GM19468 (cell line): ENCODE measurements around the gene C4B.
"Not testable (repeated sequence)": the region's sequence is repeated elsewhere in the genome, so short reads cannot be mapped to it uniquely, and the experiment has no call there.

Source experiments
- ATAC-seq: cut with Tn5 transposase; IDR thresholded peaks from one replicate; pipeline ENCODE4 v1.9.1; 2021; ENCODE audit warnings: mild to moderate bottlenecking, moderate library complexity, moderate number of reproducible peaks; ENCODE audit not compliant: unreplicated experiment; ENCODE audit errors: extremely low read depth

Gene C4B

GRCh38 chr6:32014547-32014946 is at the start of gene C4B:
C4B (plus strand) TSS chr6:32014795; CDS start chr6:32014846, 51 bp downstream.
- not testable (repeated sequence) for ATAC-seq

DNA sequence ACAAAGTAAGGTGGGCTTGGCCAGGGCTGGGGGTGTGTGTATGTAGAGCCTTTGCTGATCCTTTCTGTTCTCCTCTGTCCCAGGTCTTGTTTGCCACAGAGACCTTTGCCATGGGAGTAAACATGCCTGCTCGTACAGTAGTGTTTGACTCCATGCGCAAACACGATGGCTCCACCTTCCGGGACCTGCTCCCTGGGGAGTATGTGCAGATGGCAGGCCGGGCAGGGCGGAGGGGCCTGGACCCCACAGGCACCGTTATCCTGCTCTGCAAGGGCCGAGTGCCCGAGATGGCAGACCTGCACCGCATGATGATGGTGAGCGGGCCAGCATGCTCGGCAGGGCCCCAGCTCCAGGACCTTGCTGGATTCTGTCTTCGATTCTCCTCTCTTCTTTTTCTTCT is 48.9 kb upstream of the C4B start:
- no peak for ATAC-seq

GRCh38 chr6:31966506-31966905 is 48.1 kb upstream of the C4B start:
- no peak for ATAC-seq

- no peak for ATAC-seq
Measured at GRCh38 chr6:31966997-31967925, 47.3 kb upstream of the C4B start.

- no peak for ATAC-seq
Measured at GRCh38 chr6:31967926-31968320, 46.7 kb upstream of the C4B start.

GRCh38 chr6:31968326-31968725 is 46.3 kb upstream of the C4B start:
- ATAC-seq, result no peak

DNA sequence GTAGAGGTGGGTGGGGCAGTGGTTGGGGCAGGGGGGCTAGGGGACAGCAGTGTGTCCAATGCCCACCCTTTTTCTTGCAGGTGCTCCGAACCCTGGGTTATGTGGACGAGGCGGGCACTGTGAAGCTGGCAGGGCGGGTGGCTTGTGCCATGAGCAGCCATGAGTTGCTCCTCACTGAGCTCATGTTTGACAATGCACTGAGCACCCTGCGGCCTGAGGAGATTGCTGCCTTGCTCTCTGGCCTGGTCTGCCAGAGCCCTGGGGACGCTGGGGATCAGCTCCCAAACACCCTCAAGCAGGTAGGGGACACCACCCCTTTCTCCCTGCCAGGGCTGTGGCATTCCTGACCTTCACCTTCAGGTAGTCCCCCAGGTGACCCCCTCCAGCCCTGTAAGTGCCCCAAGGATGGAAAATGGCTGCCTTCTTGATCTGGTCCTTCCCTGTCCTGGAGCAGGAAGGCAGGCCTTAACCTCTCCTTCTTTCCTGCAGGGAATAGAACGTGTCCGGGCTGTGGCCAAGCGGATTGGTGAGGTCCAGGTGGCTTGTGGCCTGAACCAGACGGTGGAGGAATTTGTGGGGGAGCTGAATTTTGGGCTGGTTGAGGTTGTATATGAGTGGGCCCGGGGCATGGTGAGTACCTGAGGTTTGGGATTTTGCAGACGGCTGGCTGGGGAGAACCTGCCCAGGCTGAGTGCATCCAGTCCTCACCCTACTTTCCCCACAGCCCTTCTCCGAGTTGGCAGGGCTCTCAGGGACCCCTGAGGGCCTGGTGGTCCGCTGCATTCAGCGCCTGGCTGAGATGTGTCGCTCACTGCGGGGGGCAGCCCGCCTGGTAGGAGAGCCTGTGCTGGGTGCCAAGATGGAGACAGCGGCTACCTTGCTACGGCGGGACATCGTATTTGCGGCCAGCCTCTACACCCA is 45.5 kb upstream of the C4B start:
- no peak for ATAC-seq

- ATAC-seq, result no peak
Measured at GRCh38 chr6:31969712-31970603, 44.6 kb upstream of the C4B start.

GRCh38 chr6:31970604-31971271 is 43.9 kb upstream of the C4B start:
- ATAC-seq, result no peak

DNA sequence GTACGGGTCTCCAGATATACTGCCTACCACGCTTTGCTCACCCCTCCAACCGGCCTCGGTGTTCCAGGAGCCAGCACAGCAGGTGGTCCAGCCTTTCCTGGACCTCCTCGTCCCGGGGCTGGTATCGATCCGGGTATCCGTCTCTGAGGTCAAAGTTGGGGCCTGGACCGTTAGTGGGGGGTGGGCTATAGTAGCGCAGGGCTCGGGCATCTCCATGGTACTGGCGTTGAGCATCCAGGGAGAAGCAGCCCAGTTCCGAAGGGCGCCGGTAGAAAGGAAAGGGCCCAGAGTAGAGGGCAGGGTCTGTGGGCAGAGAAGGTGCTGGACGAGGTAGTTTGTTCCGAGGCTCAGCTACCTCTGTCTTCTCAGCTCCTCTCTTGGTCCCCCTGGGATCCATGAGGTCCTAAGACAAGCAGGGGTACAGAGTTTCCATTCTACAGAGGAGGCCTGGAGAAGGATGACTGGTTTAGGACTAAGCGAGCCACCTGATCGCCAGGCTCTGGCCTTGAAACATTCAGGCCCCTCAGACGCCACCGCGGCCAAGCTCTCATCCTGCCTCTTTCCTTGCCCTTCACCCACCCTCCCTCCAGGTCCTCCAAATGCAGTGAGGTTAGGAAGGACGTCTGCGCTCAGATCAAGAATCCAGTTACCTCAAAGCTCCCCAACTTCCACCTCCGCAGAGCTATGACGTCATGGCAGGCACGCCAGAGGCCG is 43.2 kb upstream of the C4B start:
- ATAC-seq, result no peak

- ATAC-seq, result peak; percentile 72
Measured at GRCh38 chr6:31971993-31972708, 42.4 kb upstream of the C4B start, which contains the start of gene DXO. DXO (minus strand) TSS chr6:31972138; CDS start chr6:31971675, 463 bp downstream.

DNA sequence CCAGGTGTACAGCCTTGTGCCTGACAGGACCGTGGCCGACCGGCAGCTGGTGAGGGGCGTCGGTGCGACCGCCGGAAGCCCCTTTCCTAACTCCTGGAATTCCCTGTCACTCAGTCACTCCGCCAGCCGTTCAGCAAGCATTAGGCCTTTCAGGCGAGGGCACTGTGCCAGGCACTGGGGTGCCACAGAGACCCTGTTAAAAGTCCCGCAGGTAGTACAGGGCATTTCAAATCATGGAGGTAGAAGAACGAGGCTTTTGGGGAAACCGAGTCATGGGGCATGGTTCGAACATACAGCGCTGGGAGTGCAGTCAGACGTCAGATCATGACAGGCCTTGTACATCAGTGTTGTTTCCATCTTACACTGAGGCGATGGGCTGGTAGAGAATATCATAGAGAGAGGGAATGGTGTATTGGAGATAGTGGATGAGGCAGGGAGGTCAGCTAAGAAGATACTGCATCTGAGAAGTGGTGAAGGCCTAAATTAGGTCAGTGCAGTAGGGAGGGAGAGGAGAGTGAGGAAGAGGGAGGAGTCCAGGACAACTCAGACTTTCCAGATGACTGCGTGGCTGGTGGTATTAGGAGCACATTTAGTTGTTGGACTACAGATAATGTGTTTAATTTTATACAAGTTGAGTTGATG is 41.8 kb upstream of the C4B start:
- no peak for ATAC-seq

DNA sequence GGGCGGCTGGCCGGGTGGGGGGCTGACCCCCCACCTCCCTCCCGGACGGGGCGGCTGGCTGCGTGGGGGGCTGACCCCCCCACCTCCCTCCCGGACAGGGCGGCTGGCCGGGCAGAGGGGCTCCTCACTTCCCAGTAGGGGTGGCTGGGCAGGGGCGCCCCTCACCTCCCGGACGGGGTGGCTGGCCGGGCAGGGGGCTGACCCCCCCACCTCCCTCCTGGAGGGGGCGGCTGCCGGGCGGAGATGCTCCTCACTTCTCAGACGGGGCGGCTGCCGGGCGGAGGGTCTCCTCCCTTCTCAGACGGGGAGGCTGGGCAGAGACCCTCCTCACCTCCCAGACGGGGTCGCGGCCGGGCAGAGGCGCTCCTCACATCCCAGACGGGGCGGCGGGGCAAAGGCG is 38.5 kb upstream of the C4B start:
- ATAC-seq, result not testable (repeated sequence)

DNA sequence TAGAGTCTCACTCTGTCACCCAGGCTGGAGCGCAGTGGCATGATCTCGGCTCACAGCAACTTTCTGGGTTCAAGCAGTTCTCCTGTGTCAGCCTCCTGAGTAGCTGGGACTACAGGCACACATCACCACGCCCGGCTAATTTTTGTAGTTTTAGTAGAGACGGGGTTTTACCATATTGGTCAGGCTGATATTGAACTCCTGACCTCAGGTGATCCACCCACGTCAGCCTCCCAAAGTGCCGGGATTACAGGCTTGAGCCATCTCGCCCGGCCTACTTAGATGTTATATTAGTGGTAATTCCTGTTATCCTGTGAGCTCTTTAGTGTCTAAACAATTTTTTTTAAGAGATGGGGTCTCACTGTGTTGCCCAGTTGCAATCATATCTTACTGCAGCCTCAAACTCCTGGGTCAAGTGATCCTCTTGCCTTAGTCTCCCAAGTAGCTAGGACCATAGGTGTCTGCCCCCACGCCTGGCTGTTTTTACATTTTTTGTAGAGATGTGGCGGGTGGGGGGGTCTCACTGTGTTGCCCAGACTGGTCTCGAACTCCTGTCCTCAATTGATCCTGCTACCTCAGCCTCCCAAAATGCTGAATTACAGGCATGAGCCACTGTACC is 36.7 kb upstream of the C4B start:
- no peak for ATAC-seq

DNA sequence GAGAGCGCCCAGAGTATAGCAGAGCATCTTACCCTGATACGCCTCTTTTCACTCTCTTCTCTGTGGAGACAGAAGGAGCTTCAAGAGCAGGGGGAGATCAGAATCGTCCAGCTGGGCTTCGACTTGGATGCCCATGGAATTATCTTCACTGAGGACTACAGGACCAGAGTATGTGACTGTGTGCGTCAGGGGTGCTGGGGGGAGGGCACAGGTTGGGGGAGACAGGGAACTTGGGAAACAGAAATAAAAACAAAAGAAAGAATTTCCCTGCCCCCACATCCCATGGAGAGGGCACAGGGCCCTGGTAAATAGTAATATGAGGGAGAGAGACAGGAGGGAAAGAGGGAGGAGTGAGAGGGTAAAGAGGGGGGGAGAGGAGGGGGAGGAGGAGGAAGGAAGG is 35.8 kb upstream of the C4B start:
- ATAC-seq, result no peak

- no peak for ATAC-seq
Measured at GRCh38 chr6:31979238-31979898, 35.2 kb upstream of the C4B start.
